Hepatocyte (in vitro differentiated cells): ENCODE measurements around the gene ATP5PF. TPM values are rescaled to one million over a fixed set of nuclear protein-coding genes. Genes with fewer than 3 reads are reported as not detected.
A peak's percentile ranks its signal among the peaks of the same experiment; 100 is the strongest.

Experiments
- DNase-seq: peaks from one replicate; pipeline ENCODE4 v3.0.0-alpha.2; 2016; ENCODE audit warnings: low spot score
- H2AFZ ChIP-seq: fragments of 200-600 bp; sonication (generic); 2 replicates; pipeline ENCODE4 v1.6.0; 2016; ENCODE audit warnings: antibody characterized with exemption, mild to moderate bottlenecking
- H3K27ac ChIP-seq: fragments of 200-600 bp; sonication (generic); 2 replicates; pipeline ENCODE4 v1.5.1; 2016; ENCODE audit warnings: mild to moderate bottlenecking
- H3K27me3 ChIP-seq: fragments of 200-600 bp; sonication (generic); 2 replicates; pipeline ENCODE4 v1.6.1; 2016
- H3K36me3 ChIP-seq: fragments of 200-600 bp; sonication (generic); replicated peaks from 2 replicates; pipeline ENCODE4 v1.5.1; 2016; ENCODE audit warnings: low read depth; ENCODE audit not compliant: insufficient read depth
- H3K4me1 ChIP-seq: fragments of 200-600 bp; sonication (generic); 2 replicates; pipeline ENCODE4 v1.5.1; 2016; ENCODE audit warnings: mild to moderate bottlenecking, moderate library complexity; ENCODE audit not compliant: insufficient read depth
- H3K4me2 ChIP-seq: fragments of 200-600 bp; sonication (generic); 2 replicates; pipeline ENCODE4 v1.6.0; 2016
- H3K4me3 ChIP-seq: fragments of 200-600 bp; sonication (generic); 2 replicates; pipeline ENCODE4 v1.5.1; 2016; ENCODE audit warnings: mild to moderate bottlenecking
- H3K79me2 ChIP-seq: fragments of 200-600 bp; sonication (generic); 2 replicates; pipeline ENCODE4 v1.6.0; 2017; ENCODE audit warnings: mild to moderate bottlenecking
- H3K9me2 ChIP-seq: fragments of 200-600 bp; sonication (generic); replicated peaks from 2 replicates; pipeline ENCODE4 v1.6.0; 2017; ENCODE audit warnings: mild to moderate bottlenecking; ENCODE audit not compliant: insufficient read depth
- H3K9me3 ChIP-seq: fragments of 200-600 bp; sonication (generic); 2 replicates; pipeline ENCODE4 v1.5.1; 2016; ENCODE audit warnings: low read depth, mild to moderate bottlenecking
- H4K20me1 ChIP-seq: fragments of 200-600 bp; sonication (generic); 2 replicates; pipeline ENCODE4 v1.6.0; 2016; ENCODE audit warnings: mild to moderate bottlenecking; ENCODE audit not compliant: insufficient read depth, poor library complexity, severe bottlenecking
- EZH2 ChIP-seq: fragments of 200-600 bp; sonication (generic); IDR thresholded peaks from 2 replicates; pipeline ENCODE4 v1.6.1; 2016; ENCODE audit warnings: antibody characterized with exemption, mild to moderate bottlenecking, borderline replicate concordance
- EZH2phosphoT487 ChIP-seq: fragments of 200-600 bp; sonication (generic); IDR thresholded peaks from one replicate; pipeline ENCODE4 v1.6.1; 2018; ENCODE audit warnings: antibody characterized with exemption, mild to moderate bottlenecking, low read depth, moderate library complexity; ENCODE audit not compliant: unreplicated experiment, severe bottlenecking
- WGBS: methylation state at CpG from one replicate; pipeline ENCODE4 v1.1.6; 2016; ENCODE audit warnings: low lambda C conversion rate; ENCODE audit errors: missing lambda C conversion rate; 5-methylcytosine and 5-hydroxymethylcytosine counted together
- polyA plus RNA-seq: library from polyadenylated mRNA; unstranded; fragments of >200 nt; fragmentation: Nextera tagmentation; extraction: Ambion mirVana; gene quantifications from 2 replicates; pipeline ENCODE4 v1.2.1, GENCODE V29; 2016
- total RNA-seq: library from RNA; depleted of rRNA; stranded (reverse); fragments of >200 nt; gene quantifications from 2 replicates; pipeline ENCODE4 v1.2.3, GENCODE V29; 2014
- TF ChIP-seq, protein P1 (sequence below): fragments of 200-600 bp; sonication (generic); IDR thresholded peaks from 2 replicates; pipeline ENCODE4 v1.5.1; 2016; ENCODE audit warnings: antibody characterized with exemption, mild to moderate bottlenecking; ENCODE audit not compliant: poor library complexity

The ATP5PF gene
- total and polyA plus RNA-seq, 2 experiments from 2014 or later, result 178 to 510 TPM

- WGBS, result 96% methylated on average over 6 of the region's 6 CpGs
- no peak for DNase-seq
- H3K9me2 ChIP-seq, result no peaks in the 10 kb centered on the region
- H3K27me3 ChIP-seq, result no peaks in the 10 kb centered on the region
- TF ChIP-seq, protein P1, sequence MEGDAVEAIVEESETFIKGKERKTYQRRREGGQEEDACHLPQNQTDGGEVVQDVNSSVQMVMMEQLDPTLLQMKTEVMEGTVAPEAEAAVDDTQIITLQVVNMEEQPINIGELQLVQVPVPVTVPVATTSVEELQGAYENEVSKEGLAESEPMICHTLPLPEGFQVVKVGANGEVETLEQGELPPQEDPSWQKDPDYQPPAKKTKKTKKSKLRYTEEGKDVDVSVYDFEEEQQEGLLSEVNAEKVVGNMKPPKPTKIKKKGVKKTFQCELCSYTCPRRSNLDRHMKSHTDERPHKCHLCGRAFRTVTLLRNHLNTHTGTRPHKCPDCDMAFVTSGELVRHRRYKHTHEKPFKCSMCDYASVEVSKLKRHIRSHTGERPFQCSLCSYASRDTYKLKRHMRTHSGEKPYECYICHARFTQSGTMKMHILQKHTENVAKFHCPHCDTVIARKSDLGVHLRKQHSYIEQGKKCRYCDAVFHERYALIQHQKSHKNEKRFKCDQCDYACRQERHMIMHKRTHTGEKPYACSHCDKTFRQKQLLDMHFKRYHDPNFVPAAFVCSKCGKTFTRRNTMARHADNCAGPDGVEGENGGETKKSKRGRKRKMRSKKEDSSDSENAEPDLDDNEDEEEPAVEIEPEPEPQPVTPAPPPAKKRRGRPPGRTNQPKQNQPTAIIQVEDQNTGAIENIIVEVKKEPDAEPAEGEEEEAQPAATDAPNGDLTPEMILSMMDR, result no peak
- TF ChIP-seq EZH2, result no peak
- TF ChIP-seq EZH2phosphoT487, result no peak
- no peaks in the 10 kb centered on the region for H3K9me3 ChIP-seq
- no peak overlapping the region for H2AFZ ChIP-seq
- H3K4me1 ChIP-seq, result peaks cover 15% of the 10 kb centered on the region
- peak overlapping the region; percentile 22 for H3K27ac ChIP-seq
- peak overlapping the region; percentile 89 for H3K4me2 ChIP-seq
- H3K4me3 ChIP-seq, result no peak overlapping the region
- peaks cover 73% of the 10 kb centered on the region for H3K79me2 ChIP-seq
- peaks cover 6% of the 10 kb centered on the region for H3K36me3 ChIP-seq
- H4K20me1 ChIP-seq, result peaks cover 23% of the 10 kb centered on the region
These were observed 2.5 kb downstream of the ATP5PF start for GRCh38 chr21:25732091-25732760.

DNA sequence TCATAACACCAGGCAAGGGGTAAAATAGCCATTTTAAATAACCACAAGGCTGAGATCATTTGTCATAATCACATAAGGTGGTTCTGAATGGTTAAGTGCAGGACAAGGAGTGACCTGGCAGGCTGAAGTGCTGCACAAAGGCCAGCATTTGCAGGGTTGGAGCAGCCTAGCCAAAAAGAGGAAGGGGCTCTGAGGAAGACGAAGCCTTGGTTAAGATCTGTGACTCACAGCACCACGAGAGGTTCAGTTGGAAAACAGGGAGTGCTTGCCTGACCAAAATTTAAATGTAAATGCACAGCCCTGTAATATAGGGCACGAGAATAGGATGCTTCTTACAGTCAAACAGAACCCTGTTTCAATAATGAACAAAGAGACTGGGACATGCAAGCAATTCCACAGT, 12.1 kb downstream of the ATP5PF start:
- Histone ChIP-seq H3K79me2 (peaks cover 8% of the 10 kb centered on the region), H4K20me1 (no peaks in the 10 kb centered on the region), H3K9me2 (no peaks in the 10 kb centered on the region), H3K27ac (no peak overlapping the region), H3K9me3 (no peaks in the 10 kb centered on the region), H3K36me3 (no peaks in the 10 kb centered on the region), H3K27me3 (no peaks in the 10 kb centered on the region), H3K4me3 (no peak overlapping the region), H2AFZ (no peak overlapping the region), H3K4me2 (no peak overlapping the region), H3K4me1 (no peaks in the 10 kb centered on the region)
- DNase-seq, result no peak
- WGBS, result 100% methylated on average over 3 of the region's 3 CpGs
- TF ChIP-seq EZH2, result no peak
- TF ChIP-seq EZH2phosphoT487, result no peak
- TF ChIP-seq, protein P1, result no peak

- 98% methylated on average over 3 of the region's 3 CpGs for WGBS
- no peaks in the 10 kb centered on the region for H3K9me2 ChIP-seq
- H2AFZ ChIP-seq, result no peak overlapping the region
- no peaks in the 10 kb centered on the region for H3K36me3 ChIP-seq
- peaks cover 2% of the 10 kb centered on the region for H3K79me2 ChIP-seq
- H3K4me3 ChIP-seq, result no peak overlapping the region
- H3K4me2 ChIP-seq, result no peak overlapping the region
- H3K27me3 ChIP-seq, result no peaks in the 10 kb centered on the region
- no peak for DNase-seq
- H4K20me1 ChIP-seq, result no peaks in the 10 kb centered on the region
- H3K27ac ChIP-seq, result no peak overlapping the region
- no peaks in the 10 kb centered on the region for H3K4me1 ChIP-seq
- no peaks in the 10 kb centered on the region for H3K9me3 ChIP-seq
- TF ChIP-seq EZH2, result no peak
- TF ChIP-seq EZH2phosphoT487, result no peak
- TF ChIP-seq, protein P1, result no peak
These were observed 12.7 kb downstream of the ATP5PF start for GRCh38 chr21:25721987-25722386.
